HG03469 (cell line): Measurements from ENCODE around the gene NAALADL2.
"Not testable (repeated sequence)": the region's sequence is repeated elsewhere in the genome, so short reads cannot be mapped to it uniquely, and the experiment has no call there.

Source experiments
- ATAC-seq: cut with Tn5 transposase; IDR thresholded peaks from one replicate; pipeline ENCODE4 v1.9.1; 2021; ENCODE audit warnings: mild to moderate bottlenecking, moderate library complexity, moderate number of reproducible peaks; ENCODE audit not compliant: unreplicated experiment

NAALADL2 gene

GRCh38 chr3:175713268-175713667, 854.1 kb downstream of the NAALADL2 start:
- no peak for ATAC-seq

DNA sequence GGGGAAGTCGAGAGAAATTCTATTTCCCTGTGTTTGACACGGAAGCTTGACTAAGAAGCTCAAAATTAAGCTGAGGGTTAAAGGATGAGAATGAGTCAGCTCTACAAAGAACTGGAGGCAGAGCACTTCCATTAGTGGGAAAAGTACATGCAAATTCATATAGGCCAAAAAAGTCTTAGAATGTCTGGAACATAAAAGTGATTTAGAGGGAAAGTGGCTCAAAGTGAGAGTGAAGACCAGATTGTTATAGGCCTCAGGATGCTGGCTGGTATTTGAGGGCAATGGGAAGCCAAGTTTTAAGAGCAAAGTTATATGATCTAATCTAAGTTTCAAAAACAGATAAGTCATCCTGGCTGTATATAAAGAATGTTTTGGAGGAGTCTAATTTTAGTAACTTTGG, 857.3 kb downstream of the NAALADL2 start:
- ATAC-seq = no peak

DNA sequence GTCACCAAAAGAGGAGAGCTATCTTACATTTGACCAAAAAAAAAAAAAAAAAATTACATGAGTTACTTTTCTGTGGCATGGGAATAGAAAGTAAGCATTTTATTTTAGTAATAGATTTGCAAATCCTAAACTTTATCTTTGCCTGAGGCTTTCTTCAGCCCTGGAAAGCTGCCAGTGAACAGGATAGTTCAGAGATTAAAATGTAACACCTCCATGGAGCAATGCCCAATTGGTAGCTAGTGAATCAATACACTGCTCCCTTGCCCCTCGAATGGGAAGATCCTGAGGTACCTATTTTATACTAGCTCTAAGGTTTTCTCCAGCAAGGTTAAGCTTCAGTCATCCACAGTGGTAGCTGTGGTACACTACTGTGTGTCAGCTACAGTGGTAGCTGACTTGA, 867.1 kb downstream of the NAALADL2 start:
- no peak for ATAC-seq

DNA sequence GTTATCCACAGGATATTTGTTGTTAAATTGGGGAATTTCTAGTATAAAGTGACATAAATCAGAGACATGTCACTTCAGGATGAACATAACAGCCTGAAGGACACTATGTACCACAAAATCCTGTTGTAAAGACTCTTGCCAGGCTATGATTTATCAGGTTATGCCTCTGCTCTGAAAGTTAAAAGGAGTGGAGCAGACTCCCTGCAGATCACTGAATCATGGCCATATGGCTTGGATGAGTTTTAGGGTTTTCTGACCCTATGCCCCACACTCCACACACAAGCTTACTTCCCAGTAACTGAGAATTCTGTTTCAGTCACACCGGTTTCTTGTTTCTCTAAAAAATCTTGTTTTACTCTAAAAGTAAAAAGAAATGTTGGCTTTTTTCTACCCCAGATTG, 869.4 kb downstream of the NAALADL2 start:
- ATAC-seq = no peak

GRCh38 chr3:175729466-175729865, 870.3 kb downstream of the NAALADL2 start:
- no peak for ATAC-seq

GRCh38 chr3:175731543-175731942, 872.4 kb downstream of the NAALADL2 start:
- no peak for ATAC-seq

DNA sequence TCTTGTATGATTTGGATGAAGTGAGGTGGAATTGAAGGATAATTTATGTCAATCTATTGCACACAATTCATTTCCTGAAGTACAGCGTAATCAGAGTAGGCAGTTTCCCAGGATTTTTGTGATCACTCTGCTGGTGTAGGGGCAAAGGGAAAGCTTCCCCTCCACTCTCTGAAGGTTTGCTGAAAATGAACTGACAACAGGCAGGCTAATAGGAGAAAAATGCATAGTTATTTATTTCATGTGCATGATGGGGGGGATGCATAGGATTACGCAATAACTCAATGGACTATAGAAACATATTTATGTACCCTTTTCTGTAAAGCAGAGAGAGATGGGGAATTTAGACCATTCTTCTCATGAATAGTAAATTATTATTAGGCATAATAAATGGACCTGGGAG, 872.9 kb downstream of the NAALADL2 start:
- no peak for ATAC-seq

DNA sequence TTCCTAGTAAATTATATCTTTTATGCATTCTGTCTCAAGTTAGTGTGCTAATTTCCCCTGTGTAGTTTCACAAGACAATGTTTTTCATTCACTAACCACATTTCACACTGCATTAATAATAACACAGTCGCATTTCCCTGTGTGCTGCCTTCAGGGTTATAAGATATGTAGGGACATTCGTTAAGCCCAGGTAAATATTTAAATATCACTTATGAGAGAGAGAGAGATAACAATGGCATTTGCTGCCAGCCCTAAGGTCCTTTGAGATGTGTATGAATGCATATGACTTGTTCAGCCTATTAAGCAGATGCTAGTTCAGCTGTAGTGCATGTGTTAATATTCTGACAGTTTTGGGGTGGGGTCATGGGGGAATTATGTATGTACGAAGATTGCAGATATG, 876.7 kb downstream of the NAALADL2 start:
- no peak for ATAC-seq

DNA sequence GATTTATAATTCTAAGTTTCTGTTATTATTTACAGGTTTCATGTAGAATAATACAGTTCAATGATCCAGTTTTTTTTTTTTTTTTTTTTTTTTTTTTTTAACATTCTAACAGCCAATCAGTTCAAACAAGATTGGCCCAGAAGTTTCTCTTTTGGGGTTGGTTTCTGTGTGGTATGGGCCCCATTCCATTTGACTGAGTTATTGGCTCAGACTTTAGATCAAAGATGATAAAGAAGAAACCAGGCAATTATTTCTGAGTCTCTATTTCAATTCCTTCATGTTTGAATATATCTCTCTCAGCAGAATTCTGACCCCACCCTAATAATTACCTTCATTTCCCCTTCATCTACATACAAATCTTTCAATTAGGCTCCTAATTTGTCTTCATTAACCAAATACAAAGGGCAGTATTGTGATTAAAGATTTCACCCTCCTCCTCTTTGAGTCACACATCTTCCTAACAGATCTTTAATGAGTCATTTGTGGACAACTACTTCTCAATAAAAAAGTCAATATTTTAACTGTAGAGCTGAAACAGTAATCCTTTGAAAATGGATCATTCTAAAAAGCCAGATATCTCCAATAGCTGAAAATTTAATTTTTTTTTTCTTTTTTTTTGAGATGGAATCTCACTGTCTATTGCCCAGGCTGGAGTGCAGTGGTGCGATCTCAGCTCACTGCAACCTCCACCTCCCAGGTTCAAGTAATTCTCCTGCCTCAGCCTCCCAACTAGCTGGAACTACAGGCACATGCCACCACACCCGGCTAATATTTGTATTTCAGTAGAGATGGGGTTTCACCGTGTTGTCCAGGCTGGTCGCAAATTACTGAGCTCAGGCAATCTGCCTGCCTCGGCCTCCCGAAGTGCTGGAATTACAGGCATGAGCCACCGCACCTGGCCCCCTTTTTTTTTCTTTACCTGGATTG, 878.8 kb downstream of the NAALADL2 start:
- ATAC-seq = no peak

DNA sequence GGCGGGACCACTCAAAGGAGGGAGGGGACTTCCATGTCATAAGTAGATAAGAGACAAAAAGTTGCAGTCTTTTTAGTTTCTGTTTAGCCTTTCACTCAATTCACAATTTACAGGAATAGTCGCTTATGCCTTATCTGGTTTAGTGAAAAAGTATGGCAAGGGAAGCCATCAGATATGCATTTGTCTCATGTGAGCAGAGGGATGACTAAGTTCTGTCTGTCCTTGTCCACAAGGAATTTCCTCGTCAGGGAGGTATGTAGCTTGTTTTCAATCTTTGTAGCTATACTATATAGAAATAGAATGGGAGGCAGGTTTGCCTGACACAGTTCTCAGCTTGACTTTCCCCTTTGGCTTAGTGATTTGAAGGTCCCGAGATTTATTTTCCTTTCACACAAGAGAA, 882.8 kb downstream of the NAALADL2 start:
- no peak for ATAC-seq

DNA sequence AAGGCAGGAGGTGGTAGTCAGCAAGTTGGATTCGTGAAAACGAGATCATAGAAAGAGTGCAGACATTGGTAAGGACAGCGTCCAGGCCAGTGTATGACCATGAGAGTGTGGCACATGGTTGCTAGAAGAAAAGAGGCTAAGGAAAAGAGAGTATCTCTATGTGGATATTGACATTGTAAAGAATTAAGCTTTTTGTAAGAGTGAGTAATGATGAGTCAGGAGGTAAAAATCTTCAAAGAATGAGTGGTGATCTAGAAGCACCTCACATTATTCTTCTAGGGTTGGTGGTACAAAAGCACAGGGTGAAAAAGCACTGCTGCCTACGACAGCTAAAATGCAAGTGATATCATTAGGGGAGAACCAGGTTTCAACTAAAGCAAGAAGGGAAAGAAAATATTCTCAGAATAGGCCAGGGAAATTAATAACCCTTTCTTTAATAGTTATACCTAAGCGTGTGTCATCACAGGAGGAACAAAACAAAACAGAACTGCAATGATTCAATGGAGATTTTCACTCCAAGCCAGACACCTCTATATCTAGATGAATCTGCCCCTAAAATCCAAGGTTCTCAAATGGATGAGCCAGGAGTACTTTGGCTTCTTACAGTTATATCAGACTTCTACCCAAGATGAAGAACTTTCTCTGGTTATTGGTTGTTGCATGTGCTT, 884.7 kb downstream of the NAALADL2 start:
- no peak for ATAC-seq

DNA sequence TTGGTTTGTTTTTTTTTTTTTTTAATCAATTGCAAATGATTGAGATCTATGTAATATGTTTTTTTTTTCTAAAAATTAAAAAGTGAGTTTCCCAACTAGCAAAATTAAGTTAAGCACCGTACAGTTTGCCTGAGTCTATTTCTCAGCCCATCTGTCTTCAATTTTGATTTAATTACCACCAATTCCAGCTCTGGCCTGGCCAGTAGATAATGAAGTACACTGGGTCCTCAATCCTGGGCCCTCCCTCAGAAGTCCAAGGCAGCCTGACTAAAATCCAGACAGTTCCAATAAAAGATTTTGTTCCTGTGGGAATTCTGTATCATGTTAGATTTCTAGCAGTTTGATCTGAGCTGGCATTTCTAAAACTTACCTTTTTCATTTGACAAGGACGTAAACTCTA, 887.2 kb downstream of the NAALADL2 start:
- ATAC-seq = no peak

DNA sequence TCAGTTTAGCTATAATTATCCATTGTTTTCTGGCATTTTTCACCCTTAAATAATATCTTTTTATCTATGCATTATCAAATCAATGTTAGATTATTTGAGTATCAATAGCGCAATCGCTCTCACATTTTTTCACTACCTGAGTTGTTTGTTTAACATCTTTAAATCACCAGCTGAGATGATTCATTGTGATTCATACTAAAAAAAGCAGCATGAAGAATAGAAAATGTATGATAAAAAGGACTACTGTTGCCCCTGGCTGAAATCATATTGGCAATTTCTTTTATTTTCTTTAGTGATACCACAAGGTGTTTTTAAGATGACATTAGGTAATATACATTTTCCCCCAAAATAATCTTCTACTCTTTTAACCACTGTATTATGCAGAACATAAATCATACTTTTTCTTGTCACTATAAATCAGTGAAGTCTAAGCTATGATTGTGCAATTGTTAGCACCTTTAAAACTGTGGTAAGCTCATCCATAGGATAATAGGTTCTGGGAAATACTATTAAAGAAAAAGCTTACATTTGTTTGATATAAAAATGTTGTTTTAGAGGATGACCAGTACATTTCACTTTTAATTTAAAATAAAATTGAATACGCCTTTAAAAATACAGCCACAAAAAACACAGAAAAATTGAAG, 889.1 kb downstream of the NAALADL2 start:
- ATAC-seq = no peak

DNA sequence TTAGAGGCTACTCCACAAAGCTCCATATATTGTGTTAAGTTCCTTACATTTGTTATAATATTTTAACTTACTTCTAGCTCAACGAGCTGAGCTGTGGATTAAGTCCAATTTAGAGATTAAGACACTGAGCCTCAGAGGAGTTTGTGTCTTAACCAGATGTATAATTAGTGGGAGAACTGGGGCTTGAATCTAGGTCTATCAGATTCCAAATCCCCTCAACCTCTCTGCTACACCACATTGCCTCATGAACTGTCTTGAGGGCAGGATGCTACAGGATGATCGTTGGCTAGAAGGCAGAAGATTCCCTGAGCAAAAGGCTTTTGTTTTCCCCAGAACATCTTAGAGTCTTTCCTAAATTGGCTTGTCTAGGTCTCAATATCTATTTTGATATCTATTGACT, 890.8 kb downstream of the NAALADL2 start:
- no peak for ATAC-seq

GRCh38 chr3:175751089-175751488, 892.0 kb downstream of the NAALADL2 start:
- ATAC-seq = no peak

DNA sequence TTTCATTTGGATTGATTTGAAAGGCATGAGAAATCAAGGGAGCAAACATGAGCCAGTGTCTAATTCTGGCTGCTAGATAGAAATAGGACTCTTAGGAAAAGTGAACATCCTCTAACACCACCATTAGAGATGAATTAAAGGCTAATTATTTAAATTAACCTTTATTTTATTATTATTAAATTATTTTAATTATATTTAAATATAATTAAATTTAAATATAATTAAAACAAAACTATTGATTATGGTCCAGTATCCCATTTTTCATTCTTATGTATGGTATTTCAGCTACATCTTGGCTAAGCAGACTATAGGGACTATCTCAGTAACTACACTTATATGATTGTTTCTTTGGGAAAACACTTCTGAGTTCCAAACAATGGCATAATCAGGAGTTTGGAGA, 904.8 kb downstream of the NAALADL2 start:
- ATAC-seq = no peak

DNA sequence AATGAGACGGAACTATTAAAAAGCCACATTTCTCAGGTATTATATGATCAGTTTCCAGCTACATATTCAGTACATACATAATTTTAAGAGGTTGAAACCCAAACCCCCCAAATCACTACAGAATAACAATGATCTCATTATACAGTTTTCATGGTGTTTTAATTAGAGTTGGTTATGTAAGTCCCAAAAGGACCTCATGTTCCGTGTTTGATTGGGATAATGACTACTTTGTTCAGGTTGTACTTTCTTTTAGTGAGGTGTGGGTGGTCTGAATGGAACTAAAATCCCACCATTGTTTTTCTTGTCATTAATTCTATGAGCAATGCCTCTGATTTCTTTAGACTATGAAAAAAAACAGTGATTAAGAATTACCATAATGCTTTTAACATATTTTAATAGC, 905.6 kb downstream of the NAALADL2 start:
- ATAC-seq = no peak

DNA sequence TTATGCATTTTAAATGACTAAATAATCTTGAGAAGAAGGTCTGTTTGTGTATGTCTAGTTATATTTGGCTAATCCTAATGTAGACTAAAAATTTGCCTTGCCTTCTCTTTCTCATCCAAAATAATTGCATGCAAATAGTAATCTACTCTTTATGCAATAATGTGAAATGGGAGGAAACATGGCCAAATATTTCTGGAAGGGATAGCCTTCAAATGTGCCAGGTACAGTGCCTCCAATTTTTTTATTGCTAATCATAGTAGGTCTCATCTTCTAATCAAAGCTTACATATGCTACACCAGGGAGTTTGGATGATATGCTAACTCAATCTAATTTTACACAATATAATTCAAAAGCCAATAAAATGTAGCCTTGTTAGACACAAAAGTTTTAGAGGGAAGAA, 911.3 kb downstream of the NAALADL2 start:
- no peak for ATAC-seq

DNA sequence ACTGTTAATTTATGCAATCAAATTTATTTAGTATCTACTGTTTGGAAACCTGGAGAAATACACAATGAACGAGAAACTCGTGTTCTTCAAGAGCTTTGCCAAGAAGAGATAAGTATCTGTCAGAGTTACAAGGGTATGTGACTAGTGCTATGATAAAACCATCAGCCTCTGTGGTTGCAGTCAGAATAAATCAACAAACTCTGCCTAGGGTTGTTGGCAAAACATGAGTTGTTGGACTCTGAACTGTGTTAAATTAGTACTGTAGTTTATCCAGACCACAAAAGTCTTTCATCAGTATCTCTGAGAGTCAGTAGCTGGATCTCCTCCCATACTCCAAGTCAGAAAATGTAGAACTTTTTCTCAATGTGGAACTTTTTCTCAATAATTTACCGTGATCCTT, 918.4 kb downstream of the NAALADL2 start:
- no peak for ATAC-seq

GRCh38 chr3:175777965-175778364, 918.8 kb downstream of the NAALADL2 start:
- no peak for ATAC-seq

DNA sequence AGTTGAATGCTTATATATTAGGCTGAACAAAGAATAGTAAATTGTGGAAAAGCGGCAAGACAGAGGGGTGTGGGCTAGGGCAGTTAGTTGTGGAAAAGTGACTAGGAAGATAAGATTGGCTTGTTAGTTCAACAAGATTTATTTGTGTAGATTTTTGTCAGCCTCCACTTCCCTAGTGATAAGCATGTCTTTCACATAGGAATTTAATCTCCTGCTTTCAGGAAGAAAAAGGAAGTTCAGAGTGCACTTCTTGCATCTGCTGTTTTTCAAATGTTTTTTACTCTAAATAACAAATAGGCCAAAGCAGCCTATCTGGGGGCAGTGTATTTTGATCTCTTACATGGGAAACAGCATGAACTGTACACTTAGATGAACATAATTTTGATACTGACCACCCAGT, 919.9 kb downstream of the NAALADL2 start:
- no peak for ATAC-seq

DNA sequence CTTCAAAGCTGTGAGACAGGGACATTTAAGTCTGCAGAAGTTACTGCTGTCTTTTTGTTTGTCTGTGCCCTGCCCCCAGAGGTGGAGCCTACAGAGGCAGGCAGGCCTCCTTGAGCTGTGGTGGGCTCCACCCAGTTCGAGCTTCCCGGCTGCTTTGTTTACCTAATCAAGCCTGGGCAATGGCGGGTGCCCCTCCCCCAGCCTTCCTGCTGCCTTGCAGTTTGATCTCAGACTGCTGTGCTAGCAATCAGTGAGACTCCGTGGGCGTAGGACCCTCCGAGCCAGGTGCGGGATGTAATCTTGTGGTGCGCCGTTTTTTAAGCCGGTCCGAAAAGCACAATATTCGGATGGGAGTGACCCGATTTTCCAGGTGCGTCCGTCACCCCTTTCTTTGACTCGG, 928.0 kb downstream of the NAALADL2 start:
- not testable (repeated sequence) for ATAC-seq
